IMR-90 (cell line): Measurements from ENCODE around the gene KCNJ1. TPM values are rescaled to one million over a fixed set of nuclear protein-coding genes. Genes with fewer than 3 reads are reported as not detected.

ENCODE experiments used
- ATAC-seq: fragments of 200-7000 bp; cut with Tn5 transposase; 2 replicates; pipeline ENCODE4 v1.9.1; 2020; ENCODE audit warnings: low read depth, mild to moderate bottlenecking, moderate library complexity
- BruUV-seq: library from RNA; stranded (reverse); fragments of 400-500 nt; replicated peaks from 2 replicates; lab custom pipeline; 2021; lab: Mats Ljungman, UMichigan
- CTCF ChIA-PET: fragments of 300-600 bp; formaldehyde crosslinking; extraction: SDS; loops from one replicate; lab custom pipeline; 2021; ENCODE audit warnings: antibody characterized with exemption; lab: Yijun Ruan, JAX
- POLR2A ChIA-PET: fragments of 300-600 bp; sonication (Branson Sonifier 250); formaldehyde crosslinking; loops from one replicate; lab custom pipeline; 2022; ENCODE audit warnings: antibody characterized with exemption; ENCODE audit not compliant: unreplicated experiment; lab: Charles Lee
- DNase-seq: peaks from one replicate; pipeline ENCODE4 v3.0.0; 2013
- H2AFZ ChIP-seq: replicated peaks from 2 replicates; pipeline ENCODE3; 2013; ENCODE audit warnings: low read length, mild to moderate bottlenecking; ENCODE audit not compliant: poor library complexity
- H2AK5ac ChIP-seq: 2 replicates; pipeline ENCODE4 v1.6.1; 2013; ENCODE audit warnings: low read depth, low read length, inconsistent platforms
- H2AK9ac ChIP-seq: replicated peaks from 2 replicates; pipeline ENCODE3; 2013; ENCODE audit warnings: mild to moderate bottlenecking, low read depth, low read length, moderate library complexity; ENCODE audit not compliant: poor library complexity
- H2BK120ac ChIP-seq: 2 replicates; pipeline ENCODE4 v1.6.1; 2013; ENCODE audit warnings: low read depth, low read length, inconsistent platforms
- H2BK15ac ChIP-seq: 3 replicates; pipeline ENCODE4 v1.6.1; 2013; ENCODE audit warnings: low read depth, low read length, inconsistent platforms
- H2BK20ac ChIP-seq: 2 replicates; pipeline ENCODE4 v1.6.1; 2013; ENCODE audit warnings: low read depth, mild to moderate bottlenecking, inconsistent platforms, low read length, moderate library complexity
- H2BK5ac ChIP-seq: 2 replicates; pipeline ENCODE4 v1.6.1; 2013; ENCODE audit warnings: mild to moderate bottlenecking, low read depth, low read length, inconsistent platforms; ENCODE audit not compliant: poor library complexity, severe bottlenecking
- H3K14ac ChIP-seq: replicated peaks from 2 replicates; pipeline ENCODE4 v1.6.1; 2013; ENCODE audit warnings: low read depth, low read length, inconsistent platforms
- H3K18ac ChIP-seq: 2 replicates; pipeline ENCODE4 v1.6.1; 2013; ENCODE audit warnings: low read depth, low read length, control low read depth
- H3K23ac ChIP-seq: 2 replicates; pipeline ENCODE4 v1.6.1; 2013; ENCODE audit warnings: low read depth, low read length, inconsistent platforms
- H3K27ac ChIP-seq: 2 replicates; pipeline ENCODE4 v1.5.1; 2013; ENCODE audit warnings: mild to moderate bottlenecking, control low read depth, low read length; ENCODE audit not compliant: insufficient read depth
- H3K27me3 ChIP-seq: 2 replicates; pipeline ENCODE4 v1.6.1; 2013; ENCODE audit warnings: low read length; ENCODE audit not compliant: control insufficient read depth, insufficient read depth
- H3K36me3 ChIP-seq: 2 replicates; pipeline ENCODE4 v1.6.1; 2013; ENCODE audit warnings: low read length, mixed read lengths; ENCODE audit not compliant: control insufficient read depth, insufficient read depth
- H3K4ac ChIP-seq: 2 replicates; pipeline ENCODE4 v1.6.1; 2013; ENCODE audit warnings: low read depth, low read length, inconsistent platforms
- H3K4me1 ChIP-seq: 2 replicates; pipeline ENCODE4 v1.6.1; 2013; ENCODE audit warnings: low read length, mixed read lengths; ENCODE audit not compliant: control insufficient read depth, insufficient read depth
- H3K4me2 ChIP-seq: 2 replicates; pipeline ENCODE4 v1.6.1; 2013; ENCODE audit warnings: low read depth, mild to moderate bottlenecking, control low read depth, low read length, moderate library complexity
- H3K4me3 ChIP-seq: 2 replicates; pipeline ENCODE4 v1.5.1; 2013; ENCODE audit warnings: low read depth, mild to moderate bottlenecking, control low read depth, low read length, moderate library complexity; ENCODE audit not compliant: insufficient read depth
- H3K56ac ChIP-seq: 2 replicates; pipeline ENCODE4 v1.6.1; 2013; ENCODE audit warnings: low read length, inconsistent platforms; ENCODE audit not compliant: insufficient read depth; ENCODE audit errors: extremely low read depth
- H3K79me1 ChIP-seq, 2 experiments: 2 replicates each; pipeline ENCODE4 v1.6.1; 2013; ENCODE audit warnings: low read length in 2 of 2, inconsistent platforms in 1 of 2, low read depth in 1 of 2
- H3K9ac ChIP-seq: 2 replicates; pipeline ENCODE4 v1.6.1; 2013; ENCODE audit warnings: low read depth, low read length, control low read depth
- H3K9me1 ChIP-seq: 2 replicates; pipeline ENCODE4 v1.6.1; 2013; ENCODE audit warnings: low read length, inconsistent platforms; ENCODE audit not compliant: insufficient read depth
- H3K9me3 ChIP-seq: 2 replicates; pipeline ENCODE4 v1.6.1; 2013; ENCODE audit warnings: low read length; ENCODE audit not compliant: control insufficient read depth, insufficient read depth
- H4K20me1 ChIP-seq: 2 replicates; pipeline ENCODE4 v1.6.1; 2013; ENCODE audit warnings: low read length, inconsistent platforms; ENCODE audit not compliant: insufficient read depth
- H4K5ac ChIP-seq: 2 replicates; pipeline ENCODE4 v1.6.1; 2013; ENCODE audit warnings: mild to moderate bottlenecking, low read depth, low read length, control low read depth
- H4K8ac ChIP-seq, 2 experiments: 2 replicates each; pipeline ENCODE4 v1.6.1; 2013; ENCODE audit warnings: low read depth in 2 of 2, low read length in 2 of 2, control low read depth in 1 of 2, inconsistent platforms in 1 of 2
- H4K91ac ChIP-seq: 2 replicates; pipeline ENCODE4 v1.6.1; 2013; ENCODE audit warnings: low read depth, low read length, inconsistent platforms; ENCODE audit not compliant: insufficient read depth
- FOS ChIP-seq: fragments of 150-350 bp; IDR thresholded peaks from 2 replicates; pipeline ENCODE4 v1.6.1; 2016; ENCODE audit warnings: low read depth, low read length
- RFX5 ChIP-seq: IDR thresholded peaks from 2 replicates; pipeline ENCODE4 v1.8.0; 2012; ENCODE audit warnings: low read depth, mild to moderate bottlenecking, low read length, moderate library complexity
- SMC3 ChIP-seq: fragments of 150-350 bp; IDR thresholded peaks from 2 replicates; pipeline ENCODE4 v1.6.1; 2016; ENCODE audit warnings: low read depth, mild to moderate bottlenecking, antibody characterized with exemption, low read length, moderate library complexity
- WGBS, 2 experiments: methylation state at CpG; one replicate each; pipeline versions ENCODE4 v1.1.5 to v1.1.7; 2013; ENCODE audit warnings: missing lambda C conversion rate in 2 of 2; ENCODE audit not compliant: insufficient read length in 1 of 2; ENCODE audit errors: extremely low coverage in 2 of 2; 5-methylcytosine and 5-hydroxymethylcytosine counted together
- dilution Hi-C: fragments of 300-500 bp; cut with HindIII; formaldehyde crosslinking; loops from one replicate; pipeline ENCODE4 v1.14.3; 2018; ENCODE audit warnings: low sequenced_read_pairs; ENCODE audit not compliant: unreplicated experiment
- in situ Hi-C: fragments of 300-500 bp; cut with MboI; formaldehyde crosslinking; loops from 3 replicates; pipeline ENCODE4 v1.14.3; 2019; ENCODE audit warnings: low sequenced_read_pairs, inconsistent platforms, mixed read lengths
- intact Hi-C: fragments of 100-400 bp; cut with micrococcal nuclease; formaldehyde crosslinking; loops from 2 replicates; pipeline ENCODE4 v1.10.0; 2022
- polyA plus RNA-seq, 3 experiments: library from polyadenylated mRNA; depleted of rRNA; stranded (reverse); fragments of >200 nt; gene quantifications; 2 replicates each; pipeline ENCODE4 v1.2.3, GENCODE V29; 2012; ENCODE audit warnings: low replicate concordance in 1 of 3
- total RNA-seq: library from RNA; depleted of rRNA; stranded (reverse); fragments of >200 nt; gene quantifications from 2 replicates; pipeline ENCODE4 v1.2.3, GENCODE V29; 2012

Gene KCNJ1
- total and polyA plus RNA-seq, 2 of the 4 experiments (the other 2 are of a cell fraction), result not detected

DNA sequence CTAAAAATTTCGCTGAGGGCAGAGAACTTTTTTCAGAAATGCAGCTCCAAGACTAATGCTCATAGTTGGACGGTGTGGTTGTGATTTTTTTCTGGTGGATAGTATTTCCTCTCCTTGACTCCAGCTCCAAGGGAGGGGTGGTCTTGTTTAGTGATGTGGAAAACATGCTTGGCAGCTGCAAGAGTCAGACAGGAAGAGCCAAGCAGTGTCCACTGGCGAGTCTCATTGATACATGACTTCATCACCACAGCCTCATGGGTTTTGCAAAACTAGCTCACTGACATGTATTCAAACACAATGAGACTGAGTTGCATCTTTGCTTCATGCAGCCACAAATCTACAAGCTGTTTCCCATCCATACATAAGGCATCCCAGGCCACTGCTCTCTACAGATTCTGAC lies 7.3 kb upstream of the KCNJ1 start:
- no peak overlapping the region for H3K14ac ChIP-seq
- DNase-seq (peak; percentile 22), ATAC-seq (no peak)
- POLR2A ChIA-PET, result interaction anchor here (0.5 kb wide), 2 partner anchors 12 to 169 kb away, joined by 3 to 14 read pairs; no protein-coding TSS in a partner anchor
- no CpG with 5 or more reads among the region's 3 CpGs for WGBS, 2 experiments
- in situ Hi-C loops, result no loop called here
- H3K79me1 ChIP-seq, result no peaks in the 10 kb centered on the region
- H2BK15ac ChIP-seq, result no peak overlapping the region
- no peak overlapping the region for H2AK9ac ChIP-seq
- H3K9me1 ChIP-seq, result no peaks in the 10 kb centered on the region
- CTCF ChIA-PET, result interaction anchor here (2.4 kb wide), 1 partner anchor 10 kb away, joined by 8 read pairs; no protein-coding TSS in a partner anchor
- no peak overlapping the region for H3K9ac ChIP-seq
- H2AK5ac ChIP-seq, result no peak overlapping the region
- H2BK20ac ChIP-seq, result no peak overlapping the region
- H3K27ac ChIP-seq, result no peak overlapping the region
- dilution Hi-C loops, result no loop called here
- H3K18ac ChIP-seq, result no peak overlapping the region
- no peaks in the 10 kb centered on the region for H3K4me1 ChIP-seq
- H4K5ac ChIP-seq, result no peak overlapping the region
- no peaks in the 10 kb centered on the region for H3K36me3 ChIP-seq
- H4K91ac ChIP-seq, result no peak overlapping the region
- no peaks in the 10 kb centered on the region for H4K20me1 ChIP-seq
- H2BK120ac ChIP-seq, result no peak overlapping the region
- no peak overlapping the region for H3K4me2 ChIP-seq
- H3K9me3 ChIP-seq, result no peaks in the 10 kb centered on the region
- H3K27me3 ChIP-seq, result peaks cover 73% of the 10 kb centered on the region
- H3K23ac ChIP-seq, result no peak overlapping the region
- no TSS peak for BruUV-seq
- H3K4me3 ChIP-seq, result no peak overlapping the region
- H4K8ac ChIP-seq, result no peak overlapping the region
- H2BK5ac ChIP-seq, result no peak overlapping the region
- intact Hi-C loops, result no loop called here
- H3K4ac ChIP-seq, result no peak overlapping the region
- TF ChIP-seq RFX5, result no peak
- TF ChIP-seq SMC3, result no peak
- no peak for TF ChIP-seq FOS
- H2AFZ ChIP-seq, result no peak overlapping the region
- H3K56ac ChIP-seq, result no peak overlapping the region
